OCI-LY3 (cell line): ENCODE measurements around the gene APBB2.

Source experiments
- CTCF ChIP-seq: fragments of 200-600, 300-600 bp; sonication (generic); IDR thresholded peaks from 2 replicates; pipeline ENCODE4 v1.5.1; 2014; ENCODE audit warnings: antibody characterized with exemption, low read length, low read depth
- EZH2phosphoT487 ChIP-seq: fragments of 200-600 bp; shearing (Covaris generic); IDR thresholded peaks from 2 replicates; pipeline ENCODE4 v1.6.1; 2018; ENCODE audit warnings: antibody characterized with exemption, mixed run types, low read depth

DNA sequence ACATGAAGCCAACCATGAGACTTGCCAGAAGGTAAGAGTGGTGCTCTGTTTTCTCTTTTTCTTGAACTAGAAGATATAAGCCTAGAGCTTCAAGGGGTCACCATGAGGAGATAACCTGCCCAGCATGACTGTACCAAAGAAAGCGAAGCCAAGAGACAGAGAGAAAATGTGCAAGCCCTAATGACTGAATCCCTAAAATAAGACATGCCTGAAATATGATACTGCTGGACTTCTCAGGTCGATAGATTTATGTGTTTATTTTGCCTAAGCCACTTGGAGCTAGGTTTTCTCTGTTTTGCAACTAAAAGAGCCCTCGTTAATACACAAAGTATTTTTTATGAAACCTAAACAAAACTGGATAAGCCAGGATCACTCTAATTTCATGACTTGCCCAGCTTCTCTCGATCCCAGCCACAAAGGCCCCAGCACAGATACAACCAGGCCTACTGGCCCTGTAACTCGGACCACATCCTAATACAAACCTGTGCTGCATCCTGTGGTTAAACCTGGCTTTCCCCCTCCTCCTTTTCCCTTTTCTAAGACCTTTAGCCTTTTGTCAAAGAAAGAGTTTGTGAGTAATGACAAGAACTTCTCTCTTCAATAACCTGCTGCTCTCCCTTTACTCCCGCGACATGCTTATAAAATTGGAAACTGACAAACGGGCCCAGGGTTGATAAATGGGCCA lies 185.8 kb downstream of the APBB2 start:
- TF ChIP-seq CTCF (no peak), EZH2phosphoT487 (no peak)
